ENCODE results near the gene LY6G6D.

The LY6G6D gene

GRCh38 chr6:31711233-31711632 is 3.9 kb upstream of the LY6G6D start (continued):
- no peak for TF ChIP-seq CREB5 (CRISPR knock-in tag; IDR thresholded peaks at IDR 0.05; ENCODE audit: low read depth)
- no peak for TF ChIP-seq TCF4 (CRISPR knock-in tag; IDR thresholded peaks at IDR 0.05; ENCODE audit: borderline replicate concordance)

GRCh38 chr6:31712296-31712695 is 2.9 kb upstream of the LY6G6D start:
- peak; percentile 77 for ATAC-seq
- TF ChIP-seq ISL1 (CRISPR knock-in tag; IDR thresholded peaks at IDR 0.05) (no peak), TCF4 (CRISPR knock-in tag; IDR thresholded peaks at IDR 0.05; ENCODE audit: borderline replicate concordance) (no peak), CREB5 (CRISPR knock-in tag; IDR thresholded peaks at IDR 0.05; ENCODE audit: low read depth) (no peak), ZNF8 (CRISPR knock-in tag; IDR thresholded peaks at IDR 0.05) (no peak), OSR1 (CRISPR knock-in tag; IDR thresholded peaks at IDR 0.05) (no peak), PATZ1 (CRISPR knock-in tag; IDR thresholded peaks at IDR 0.05; ENCODE audit: borderline replicate concordance) (no peak), BACH2 (CRISPR knock-in tag; IDR thresholded peaks at IDR 0.05; ENCODE audit: borderline replicate concordance) (no peak)

GRCh38 chr6:31713465-31713864 is 1.7 kb upstream of the LY6G6D start:
- no peak for ATAC-seq
- TF ChIP-seq POU6F1 (CRISPR knock-in tag; IDR thresholded peaks at IDR 0.05; ENCODE audit: borderline replicate concordance, low read depth): no peak
- TF ChIP-seq ISL1 (CRISPR knock-in tag; IDR thresholded peaks at IDR 0.05): no peak
- no peak for TF ChIP-seq ESRRG (CRISPR knock-in tag; IDR thresholded peaks at IDR 0.05)
- TF ChIP-seq OSR1 (CRISPR knock-in tag; IDR thresholded peaks at IDR 0.05): no peak
- no peak for TF ChIP-seq ZNF565 (CRISPR knock-in tag; conservative IDR thresholded peaks at IDR 0.05; ENCODE audit: low read depth)
- TF ChIP-seq TOX (CRISPR knock-in tag; IDR thresholded peaks at IDR 0.05; ENCODE audit: borderline replicate concordance): no peak
- no peak for TF ChIP-seq ZNF70 (CRISPR knock-in tag; IDR thresholded peaks at IDR 0.05)
- TF ChIP-seq, protein P1, sequence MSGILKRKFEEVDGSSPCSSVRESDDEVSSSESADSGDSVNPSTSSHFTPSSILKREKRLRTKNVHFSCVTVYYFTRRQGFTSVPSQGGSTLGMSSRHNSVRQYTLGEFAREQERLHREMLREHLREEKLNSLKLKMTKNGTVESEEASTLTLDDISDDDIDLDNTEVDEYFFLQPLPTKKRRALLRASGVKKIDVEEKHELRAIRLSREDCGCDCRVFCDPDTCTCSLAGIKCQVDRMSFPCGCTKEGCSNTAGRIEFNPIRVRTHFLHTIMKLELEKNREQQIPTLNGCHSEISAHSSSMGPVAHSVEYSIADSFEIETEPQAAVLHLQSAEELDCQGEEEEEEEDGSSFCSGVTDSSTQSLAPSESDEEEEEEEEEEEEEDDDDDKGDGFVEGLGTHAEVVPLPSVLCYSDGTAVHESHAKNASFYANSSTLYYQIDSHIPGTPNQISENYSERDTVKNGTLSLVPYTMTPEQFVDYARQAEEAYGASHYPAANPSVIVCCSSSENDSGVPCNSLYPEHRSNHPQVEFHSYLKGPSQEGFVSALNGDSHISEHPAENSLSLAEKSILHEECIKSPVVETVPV (CRISPR knock-in tag; IDR thresholded peaks at IDR 0.05): no peak
- TF ChIP-seq RARB (CRISPR knock-in tag; IDR thresholded peaks at IDR 0.05): no peak
- no peak for TF ChIP-seq ZFP30 (CRISPR knock-in tag; IDR thresholded peaks at IDR 0.05)
- no peak for TF ChIP-seq BACH2 (CRISPR knock-in tag; IDR thresholded peaks at IDR 0.05; ENCODE audit: borderline replicate concordance)
- no peak for TF ChIP-seq ZC3H10 (CRISPR knock-in tag; IDR thresholded peaks at IDR 0.05)
- no peak for TF ChIP-seq PATZ1 (CRISPR knock-in tag; IDR thresholded peaks at IDR 0.05; ENCODE audit: borderline replicate concordance)
- no peak for TF ChIP-seq GLIS3 (CRISPR knock-in tag; IDR thresholded peaks at IDR 0.05)
- TF ChIP-seq PPARA (CRISPR knock-in tag; IDR thresholded peaks at IDR 0.05; ENCODE audit: borderline replicate concordance): no peak
- no peak for TF ChIP-seq ZNF8 (CRISPR knock-in tag; IDR thresholded peaks at IDR 0.05)
- no peak for TF ChIP-seq SNAI2 (CRISPR knock-in tag; IDR thresholded peaks at IDR 0.05)
